ENCODE data around the gene PLPPR1. TPM values are rescaled to one million over a fixed set of nuclear protein-coding genes. Genes with fewer than 3 reads are reported as not detected.

The PLPPR1 gene
- total and polyA plus RNA-seq, 2 of the 4 experiments (the other 2 are of a cell fraction): not detected

DNA sequence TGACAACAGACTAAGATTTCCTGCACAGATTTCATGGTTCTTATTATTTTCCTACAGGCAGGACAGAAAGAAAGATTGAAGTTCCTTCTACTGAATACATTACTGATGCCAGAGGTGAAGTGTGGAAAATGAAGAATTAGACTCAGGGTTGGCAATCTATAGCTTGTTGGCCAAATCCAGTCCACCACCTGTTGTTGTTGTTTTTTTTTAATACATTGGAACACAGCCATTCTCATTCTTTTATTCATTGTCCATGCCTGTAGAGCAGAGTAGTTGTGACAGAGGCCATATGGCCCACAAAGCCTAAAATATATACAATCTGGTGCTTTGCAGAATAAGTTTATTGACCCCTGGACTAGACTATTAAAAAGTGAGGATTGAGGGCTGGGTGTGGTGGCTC, 5.8 kb upstream of the PLPPR1 start:
- Histone ChIP-seq H2AK5ac (ENCODE audit: low read depth, low read length) (no peak overlapping the region), H2AFZ (replicated peaks; ENCODE audit: low read length, poor library complexity) (no peak overlapping the region), H4K20me1 (ENCODE audit: insufficient read depth, low read length) (no peaks in the 10 kb centered on the region), H3K27ac (ENCODE audit: insufficient read depth, low read length) (no peak overlapping the region), H3K4ac (ENCODE audit: low read depth, low read length) (no peak overlapping the region), H2BK15ac (ENCODE audit: low read depth, low read length) (no peak overlapping the region), H4K5ac (ENCODE audit: low read depth, low read length) (no peak overlapping the region), H3K27me3 (ENCODE audit: control insufficient read depth, insufficient read depth, low read length) (no peaks in the 10 kb centered on the region), H2BK5ac (ENCODE audit: low read depth, low read length, poor library complexity, severe bottlenecking) (no peak overlapping the region), H3K9me1 (ENCODE audit: insufficient read depth, low read length) (no peaks in the 10 kb centered on the region), H3K79me1 (ENCODE audit: low read depth in 1 of 2, low read length in 2 of 2) (no peaks in the 10 kb centered on the region), H3K4me3 (ENCODE audit: insufficient read depth, low read depth, low read length) (no peak overlapping the region), H3K56ac (ENCODE audit: extremely low read depth, insufficient read depth, low read length) (no peak overlapping the region), H3K36me3 (ENCODE audit: control insufficient read depth, insufficient read depth, low read length) (no peaks in the 10 kb centered on the region), H3K9me3 (ENCODE audit: control insufficient read depth, insufficient read depth, low read length) (no peaks in the 10 kb centered on the region; the same call in 1 of the 2 replicates), H4K91ac (ENCODE audit: insufficient read depth, low read depth, low read length) (no peak overlapping the region), H2AK9ac (replicated peaks; ENCODE audit: low read depth, low read length, poor library complexity) (no peak overlapping the region), H3K9ac (ENCODE audit: low read depth, low read length) (no peak overlapping the region), H3K14ac (replicated peaks; ENCODE audit: low read depth, low read length) (no peak overlapping the region), H4K8ac (ENCODE audit: low read depth in 2 of 2, low read length in 2 of 2) (no peak overlapping the region), H3K23ac (ENCODE audit: low read depth, low read length) (no peak overlapping the region), H3K4me1 (ENCODE audit: control insufficient read depth, insufficient read depth, low read length) (no peaks in the 10 kb centered on the region), H2BK20ac (ENCODE audit: low read depth, low read length) (no peak overlapping the region), H3K18ac (ENCODE audit: low read depth, low read length) (no peak overlapping the region), H3K4me2 (ENCODE audit: low read depth, low read length) (no peak overlapping the region), H2BK120ac (ENCODE audit: low read depth, low read length) (no peak overlapping the region)
- no TSS peak for BruUV-seq (replicated peaks)
- POLR2A ChIA-PET (ENCODE audit: unreplicated experiment): no interaction called here
- intact Hi-C loops (cut with micrococcal nuclease): no loop called here
- in situ Hi-C loops (cut with MboI; ENCODE audit: low sequenced_read_pairs): no loop called here
- TF ChIP-seq POLR2A (IDR thresholded peaks at IDR 0.05; ENCODE audit: low read depth, low read length): no peak
- no peak for TF ChIP-seq RCOR1 (IDR thresholded peaks at IDR 0.05; ENCODE audit: insufficient replicate concordance, low read length)
- TF ChIP-seq BHLHE40 (IDR thresholded peaks at IDR 0.05; ENCODE audit: low read depth, low read length): no peak
- TF ChIP-seq, protein P1, sequence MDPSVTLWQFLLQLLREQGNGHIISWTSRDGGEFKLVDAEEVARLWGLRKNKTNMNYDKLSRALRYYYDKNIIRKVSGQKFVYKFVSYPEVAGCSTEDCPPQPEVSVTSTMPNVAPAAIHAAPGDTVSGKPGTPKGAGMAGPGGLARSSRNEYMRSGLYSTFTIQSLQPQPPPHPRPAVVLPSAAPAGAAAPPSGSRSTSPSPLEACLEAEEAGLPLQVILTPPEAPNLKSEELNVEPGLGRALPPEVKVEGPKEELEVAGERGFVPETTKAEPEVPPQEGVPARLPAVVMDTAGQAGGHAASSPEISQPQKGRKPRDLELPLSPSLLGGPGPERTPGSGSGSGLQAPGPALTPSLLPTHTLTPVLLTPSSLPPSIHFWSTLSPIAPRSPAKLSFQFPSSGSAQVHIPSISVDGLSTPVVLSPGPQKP (IDR thresholded peaks at IDR 0.05; ENCODE audit: borderline replicate concordance, low read depth, low read length): no peak
- TF ChIP-seq, protein P2, sequence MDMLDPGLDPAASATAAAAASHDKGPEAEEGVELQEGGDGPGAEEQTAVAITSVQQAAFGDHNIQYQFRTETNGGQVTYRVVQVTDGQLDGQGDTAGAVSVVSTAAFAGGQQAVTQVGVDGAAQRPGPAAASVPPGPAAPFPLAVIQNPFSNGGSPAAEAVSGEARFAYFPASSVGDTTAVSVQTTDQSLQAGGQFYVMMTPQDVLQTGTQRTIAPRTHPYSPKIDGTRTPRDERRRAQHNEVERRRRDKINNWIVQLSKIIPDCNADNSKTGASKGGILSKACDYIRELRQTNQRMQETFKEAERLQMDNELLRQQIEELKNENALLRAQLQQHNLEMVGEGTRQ (IDR thresholded peaks at IDR 0.05; ENCODE audit: low read depth, low read length): no peak
- TF ChIP-seq, protein P3, sequence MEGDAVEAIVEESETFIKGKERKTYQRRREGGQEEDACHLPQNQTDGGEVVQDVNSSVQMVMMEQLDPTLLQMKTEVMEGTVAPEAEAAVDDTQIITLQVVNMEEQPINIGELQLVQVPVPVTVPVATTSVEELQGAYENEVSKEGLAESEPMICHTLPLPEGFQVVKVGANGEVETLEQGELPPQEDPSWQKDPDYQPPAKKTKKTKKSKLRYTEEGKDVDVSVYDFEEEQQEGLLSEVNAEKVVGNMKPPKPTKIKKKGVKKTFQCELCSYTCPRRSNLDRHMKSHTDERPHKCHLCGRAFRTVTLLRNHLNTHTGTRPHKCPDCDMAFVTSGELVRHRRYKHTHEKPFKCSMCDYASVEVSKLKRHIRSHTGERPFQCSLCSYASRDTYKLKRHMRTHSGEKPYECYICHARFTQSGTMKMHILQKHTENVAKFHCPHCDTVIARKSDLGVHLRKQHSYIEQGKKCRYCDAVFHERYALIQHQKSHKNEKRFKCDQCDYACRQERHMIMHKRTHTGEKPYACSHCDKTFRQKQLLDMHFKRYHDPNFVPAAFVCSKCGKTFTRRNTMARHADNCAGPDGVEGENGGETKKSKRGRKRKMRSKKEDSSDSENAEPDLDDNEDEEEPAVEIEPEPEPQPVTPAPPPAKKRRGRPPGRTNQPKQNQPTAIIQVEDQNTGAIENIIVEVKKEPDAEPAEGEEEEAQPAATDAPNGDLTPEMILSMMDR (conservative IDR thresholded peaks at IDR 0.05; ENCODE audit: low read depth, low read length): no peak
- no peak for TF ChIP-seq CEBPB (IDR thresholded peaks at IDR 0.05; ENCODE audit: low read depth, low read length)
- no peak for TF ChIP-seq NFE2L2 (IDR thresholded peaks at IDR 0.05; ENCODE audit: low read depth, low read length)
- ATAC-seq (ENCODE audit: low read depth): no peak
- CTCF ChIA-PET: no interaction called here
- dilution Hi-C loops (cut with HindIII; ENCODE audit: low sequenced_read_pairs, unreplicated experiment): no loop called here
- no peak for DNase-seq
